ENCODE data around the gene ANKRD40. TPM values are rescaled to one million over a fixed set of nuclear protein-coding genes. Genes with fewer than 3 reads are reported as not detected.

ANKRD40 gene
- total and polyA plus RNA-seq, 10 of the 15 experiments (the other 5 are each of a cell fraction or from before 2014, with no cell fraction given) = 5.9 to 21.7 (median 14.8) TPM

DNA sequence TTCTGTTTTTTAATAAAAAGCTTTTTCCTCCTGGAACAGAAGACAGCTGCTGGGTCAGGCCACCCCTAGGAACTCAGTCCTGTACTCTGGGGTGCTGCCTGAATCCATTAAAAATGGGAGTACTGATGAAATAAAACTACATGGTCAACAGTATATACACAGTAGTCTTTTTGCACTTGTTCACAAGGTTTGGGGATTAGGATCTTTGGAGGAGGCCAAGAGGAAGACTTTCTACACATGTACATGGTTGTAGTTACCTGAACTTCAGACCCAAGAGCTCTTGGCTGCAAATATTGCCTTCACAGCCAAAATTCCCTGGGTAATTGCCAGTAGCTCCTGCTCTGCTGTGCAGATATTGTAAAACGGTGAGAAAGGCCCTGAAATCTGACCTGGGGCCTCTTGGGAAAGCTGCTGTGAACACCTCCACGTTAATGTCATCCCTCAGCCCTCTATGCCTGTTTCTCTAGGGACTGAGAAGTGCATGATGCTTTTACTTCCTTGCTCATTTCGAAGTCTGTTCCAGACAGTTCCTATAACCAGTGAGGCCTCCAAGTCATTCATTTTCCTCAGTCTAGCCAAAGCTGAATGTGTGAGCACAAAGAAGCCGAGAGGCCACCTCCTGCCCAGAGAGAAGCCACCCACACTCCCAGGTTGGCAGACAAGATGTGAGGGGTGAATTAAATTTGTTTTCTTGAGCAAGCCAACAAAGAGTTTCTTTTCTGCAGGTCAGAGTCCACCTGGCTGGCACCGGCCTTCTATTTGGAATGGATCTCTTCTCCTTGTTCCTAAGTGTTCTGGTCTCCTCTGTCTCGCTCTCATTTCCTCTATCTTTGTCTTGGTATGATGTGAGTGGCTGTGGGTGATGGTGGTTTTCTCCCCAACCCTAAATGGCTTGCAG is 15.9 kb downstream of the ANKRD40 start:
- ChIA-PET RAD21 (ENCODE audit: unreplicated experiment) (interaction anchor here (2.0 kb wide), 1 partner anchor 59 kb away, joined by 4 read pairs; no protein-coding TSS in a partner anchor), POLR2A (interaction anchor here (0.6 kb wide), 2 partner anchors 47 to 72 kb away, joined by 3 to 7 read pairs; no protein-coding TSS in a partner anchor), SMC1A (ENCODE audit: uncharacterized antibody, unreplicated experiment) (interaction anchor here (0.7 to 1.9 kb wide), 4 partner anchors 40 to 64 kb away, joined by 3 to 6 read pairs (median 4); no protein-coding TSS in a partner anchor), CTCF (interaction anchor here (0.7 to 8.2 kb wide), 2 partner anchors 47 to 61 kb away, joined by 4 to 211 read pairs; partner anchors contain the start of gene ABCC3)
- DNase-seq (ENCODE audit: low read depth, low spot score) (no peak), ATAC-seq (no peak), FAIRE-seq (no peak)
- Histone ChIP-seq H3K4me1 (ENCODE audit: control insufficient read depth, insufficient read depth, low read length) (peaks cover 8% of the 10 kb centered on the region), H3K27me3 (replicated peaks in 1 of 2; ENCODE audit: control insufficient read depth in 2 of 2, insufficient read depth in 2 of 2, low read length in 1 of 2) (no peaks in the 10 kb centered on the region), H3K9ac (ENCODE audit: control insufficient read depth, insufficient read depth, low read length) (no peak overlapping the region), H3K27ac (ENCODE audit: control insufficient read depth, insufficient read depth) (no peak overlapping the region), H3K4me3 (no peak overlapping the region), H3K36me3 (ENCODE audit: control insufficient read depth in 2 of 2, insufficient read depth in 2 of 2, low read length in 1 of 2) (peaks cover 4 to 17% of the 10 kb centered on the region in 2 experiments), H3K79me2 (ENCODE audit: control insufficient read depth, insufficient read depth, low read length) (no peaks in the 10 kb centered on the region), H4K20me1 (ENCODE audit: control insufficient read depth, insufficient read depth) (no peaks in the 10 kb centered on the region), H2AFZ (ENCODE audit: control insufficient read depth, low read depth, low read length) (no peak overlapping the region), H3K9me3 (replicated peaks; ENCODE audit: control insufficient read depth, insufficient read depth, low read length) (no peaks in the 10 kb centered on the region), H3K4me2 (ENCODE audit: control insufficient read depth, insufficient read depth) (no peak overlapping the region)
- BruUV-seq (replicated peaks) = no TSS peak
- intact Hi-C loops (cut with micrococcal nuclease; ENCODE audit: unreplicated experiment) (no loop called here), in situ Hi-C loops (cut with MboI) (no loop called here)
- WGBS (ENCODE audit: insufficient coverage, insufficient replicate concordance, low lambda C conversion rate, missing lambda C conversion rate) = 75% methylated on average over 6 of the region's 6 CpGs
- TF ChIP-seq ATF7 (IDR thresholded peaks at IDR 0.05; ENCODE audit: low read depth) = no peak

DNA sequence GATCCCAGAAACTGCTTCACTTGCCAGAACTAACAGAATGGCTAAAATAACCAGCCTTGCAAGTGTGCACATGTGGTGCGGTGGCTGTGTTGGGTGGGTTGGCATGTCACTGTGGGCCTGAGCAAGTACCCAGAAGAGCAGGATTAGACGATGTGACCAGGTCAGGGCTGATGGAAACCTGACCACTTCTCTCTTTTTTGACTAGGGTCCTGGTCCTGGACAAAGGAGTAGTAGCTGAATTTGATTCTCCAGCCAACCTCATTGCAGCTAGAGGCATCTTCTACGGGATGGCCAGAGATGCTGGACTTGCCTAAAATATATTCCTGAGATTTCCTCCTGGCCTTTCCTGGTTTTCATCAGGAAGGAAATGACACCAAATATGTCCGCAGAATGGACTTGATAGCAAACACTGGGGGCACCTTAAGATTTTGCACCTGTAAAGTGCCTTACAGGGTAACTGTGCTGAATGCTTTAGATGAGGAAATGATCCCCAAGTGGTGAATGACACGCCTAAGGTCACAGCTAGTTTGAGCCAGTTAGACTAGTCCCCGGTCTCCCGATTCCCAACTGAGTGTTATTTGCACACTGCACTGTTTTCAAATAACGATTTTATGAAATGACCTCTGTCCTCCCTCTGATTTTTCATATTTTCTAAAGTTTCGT is 16.7 kb downstream of the ANKRD40 start:
- POLR2A ChIA-PET = interaction anchor here (0.6 kb wide), 2 partner anchors 46 to 73 kb away, joined by 3 to 7 read pairs; no protein-coding TSS in a partner anchor
- intact Hi-C loops (cut with micrococcal nuclease; ENCODE audit: unreplicated experiment) (no loop called here), in situ Hi-C loops (cut with MboI) (no loop called here)
- H3K4me3 ChIP-seq = no peak overlapping the region
- no peaks in the 10 kb centered on the region for H3K27me3 ChIP-seq (replicated peaks in 1 of 2; ENCODE audit: control insufficient read depth in 2 of 2, insufficient read depth in 2 of 2, low read length in 1 of 2)
- H3K9ac ChIP-seq (ENCODE audit: control insufficient read depth, insufficient read depth, low read length) = no peak overlapping the region
- WGBS (ENCODE audit: insufficient coverage, insufficient replicate concordance, low lambda C conversion rate, missing lambda C conversion rate) = 72% methylated on average over 9 of the region's 9 CpGs
- no peaks in the 10 kb centered on the region for H3K79me2 ChIP-seq (ENCODE audit: control insufficient read depth, insufficient read depth, low read length)
- ATAC-seq (no peak), DNase-seq (ENCODE audit: low read depth, low spot score) (no peak), FAIRE-seq (no peak)
- RAD21 ChIA-PET (ENCODE audit: unreplicated experiment) = interaction anchor here (2.0 kb wide), 1 partner anchor 58 kb away, joined by 4 read pairs; no protein-coding TSS in a partner anchor
- no peak overlapping the region for H3K4me2 ChIP-seq (ENCODE audit: control insufficient read depth, insufficient read depth)
- H3K4me1 ChIP-seq (ENCODE audit: control insufficient read depth, insufficient read depth, low read length) = 0 out of 2 replicates have a peak, but pooled peaks cover 2% of the 10 kb centered on the region
- H4K20me1 ChIP-seq (ENCODE audit: control insufficient read depth, insufficient read depth) = no peaks in the 10 kb centered on the region
- BruUV-seq (replicated peaks) = no TSS peak
- SMC1A ChIA-PET (ENCODE audit: uncharacterized antibody, unreplicated experiment) = interaction anchor here (0.7 to 1.9 kb wide), 4 partner anchors 39 to 63 kb away, joined by 3 to 6 read pairs (median 4); no protein-coding TSS in a partner anchor
- no peak overlapping the region for H3K27ac ChIP-seq (ENCODE audit: control insufficient read depth, insufficient read depth)
- H3K36me3 ChIP-seq (ENCODE audit: control insufficient read depth in 2 of 2, insufficient read depth in 2 of 2, low read length in 1 of 2) = peaks cover 2 to 12% of the 10 kb centered on the region in 2 experiments
- CTCF ChIA-PET = interaction anchor here (8.2 kb wide), 1 partner anchor 60 kb away, joined by 211 read pairs; the partner anchor contains the start of gene ABCC3
- H2AFZ ChIP-seq (ENCODE audit: control insufficient read depth, low read depth, low read length) = no peak overlapping the region
- H3K9me3 ChIP-seq (replicated peaks; ENCODE audit: control insufficient read depth, insufficient read depth, low read length) = no peaks in the 10 kb centered on the region
- TF ChIP-seq, protein P1, sequence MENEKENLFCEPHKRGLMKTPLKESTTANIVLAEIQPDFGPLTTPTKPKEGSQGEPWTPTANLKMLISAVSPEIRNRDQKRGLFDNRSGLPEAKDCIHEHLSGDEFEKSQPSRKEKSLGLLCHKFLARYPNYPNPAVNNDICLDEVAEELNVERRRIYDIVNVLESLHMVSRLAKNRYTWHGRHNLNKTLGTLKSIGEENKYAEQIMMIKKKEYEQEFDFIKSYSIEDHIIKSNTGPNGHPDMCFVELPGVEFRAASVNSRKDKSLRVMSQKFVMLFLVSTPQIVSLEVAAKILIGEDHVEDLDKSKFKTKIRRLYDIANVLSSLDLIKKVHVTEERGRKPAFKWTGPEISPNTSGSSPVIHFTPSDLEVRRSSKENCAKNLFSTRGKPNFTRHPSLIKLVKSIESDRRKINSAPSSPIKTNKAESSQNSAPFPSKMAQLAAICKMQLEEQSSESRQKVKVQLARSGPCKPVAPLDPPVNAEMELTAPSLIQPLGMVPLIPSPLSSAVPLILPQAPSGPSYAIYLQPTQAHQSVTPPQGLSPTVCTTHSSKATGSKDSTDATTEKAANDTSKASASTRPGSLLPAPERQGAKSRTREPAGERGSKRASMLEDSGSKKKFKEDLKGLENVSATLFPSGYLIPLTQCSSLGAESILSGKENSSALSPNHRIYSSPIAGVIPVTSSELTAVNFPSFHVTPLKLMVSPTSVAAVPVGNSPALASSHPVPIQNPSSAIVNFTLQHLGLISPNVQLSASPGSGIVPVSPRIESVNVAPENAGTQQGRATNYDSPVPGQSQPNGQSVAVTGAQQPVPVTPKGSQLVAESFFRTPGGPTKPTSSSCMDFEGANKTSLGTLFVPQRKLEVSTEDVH (IDR thresholded peaks at IDR 0.05; ENCODE audit: low read depth, partially characterized antibody) = no peak
- TF ChIP-seq KDM1A (IDR thresholded peaks at IDR 0.05; ENCODE audit: borderline replicate concordance) (no peak), FOXM1 (IDR thresholded peaks at IDR 0.05; ENCODE audit: low read depth, low read length) (no peak), CEBPB (IDR thresholded peaks at IDR 0.05; ENCODE audit: borderline replicate concordance in 1 of 2, low read depth in 2 of 2, low read length in 2 of 2) (no peak), CREM (IDR thresholded peaks at IDR 0.05; ENCODE audit: low read depth) (no peak), HDGF (IDR thresholded peaks at IDR 0.05) (no peak), NR2C2 (IDR thresholded peaks at IDR 0.05; ENCODE audit: borderline replicate concordance, control insufficient read depth, insufficient read length, low read depth) (no peak)
